Kidney epithelial cell (primary cell): ENCODE results near the gene UGT1A1. TPM values are rescaled to one million over a fixed set of nuclear protein-coding genes. Genes with fewer than 3 reads are reported as not detected.
A peak's percentile ranks its signal among the peaks of the same experiment; 100 is the strongest.

Experiments
- DNase-seq: peaks from one replicate; pipeline ENCODE4 v3.0.0-alpha.2; 2010; ENCODE audit warnings: low read depth
- H3K27me3 ChIP-seq: 2 replicates; pipeline ENCODE4 v1.6.0; 2011; ENCODE audit warnings: low read length; ENCODE audit not compliant: control insufficient read depth, insufficient read depth
- H3K36me3 ChIP-seq: 2 replicates; pipeline ENCODE4 v1.5.1; 2011; ENCODE audit warnings: low read length; ENCODE audit not compliant: control insufficient read depth, insufficient read depth
- H3K4me3 ChIP-seq: 2 replicates; pipeline ENCODE4 v1.5.1; 2011; ENCODE audit warnings: low read depth, mild to moderate bottlenecking, control low read depth, low read length
- CTCF ChIP-seq: IDR thresholded peaks from 2 replicates; pipeline ENCODE4 v1.5.1; 2011; ENCODE audit warnings: mild to moderate bottlenecking, moderate library complexity, low read length, control low read depth, inconsistent platforms; ENCODE audit not compliant: insufficient read depth, poor library complexity, severe bottlenecking
- total RNA-seq: library from RNA; depleted of rRNA; stranded (reverse); fragments of >200 nt; gene quantifications from 2 replicates; pipeline ENCODE4 v1.2.3, GENCODE V29; 2015

UGT1A1 gene
- total RNA-seq, result not detected in 2 replicates

- no peak for DNase-seq
- Histone ChIP-seq H3K27me3 (no peaks in the 10 kb centered on the region), H3K36me3 (no peaks in the 10 kb centered on the region), H3K4me3 (no peak within 1 kb of the TSS)
- TF ChIP-seq CTCF, result no peak
Measured at GRCh38 chr2:233760043-233760442, at the start of gene UGT1A1. TSS of gene UGT1A1 (plus strand) at chr2:233760270. CDS start at chr2:233760288, 18 bp downstream.

- DNase-seq, result peak; percentile 19
- TF ChIP-seq CTCF, result peak; percentile 92
- H3K4me3 ChIP-seq, result no peak overlapping the region
- no peaks in the 10 kb centered on the region for H3K36me3 ChIP-seq
- H3K27me3 ChIP-seq, result no peaks in the 10 kb centered on the region
Measured at GRCh38 chr2:233711312-233712008, 48.6 kb upstream of the UGT1A1 start.

- Histone ChIP-seq H3K36me3 (no peaks in the 10 kb centered on the region), H3K27me3 (no peaks in the 10 kb centered on the region), H3K4me3 (no peak within 1 kb of the TSS)
- no peak for TF ChIP-seq CTCF
- no peak for DNase-seq
Measured at GRCh38 chr2:233712611-233713261, 47.3 kb upstream of the UGT1A1 start, which contains the start of gene UGT1A5. TSS of gene UGT1A5 (plus strand) at chr2:233712907. CDS start at chr2:233712992, 85 bp downstream.

GRCh38 chr2:233713262-233713615 is 46.8 kb upstream of the UGT1A1 start:
- no peak overlapping the region for H3K4me3 ChIP-seq
- no peaks in the 10 kb centered on the region for H3K27me3 ChIP-seq
- no peaks in the 10 kb centered on the region for H3K36me3 ChIP-seq
- no peak for DNase-seq
- no peak for TF ChIP-seq CTCF

- H3K4me3 ChIP-seq, result no peak overlapping the region
- DNase-seq, result no peak
- no peak for TF ChIP-seq CTCF
- H3K36me3 ChIP-seq, result no peaks in the 10 kb centered on the region
- no peaks in the 10 kb centered on the region for H3K27me3 ChIP-seq
Measured at GRCh38 chr2:233714121-233714520, 45.9 kb upstream of the UGT1A1 start.
